Measurements from ENCODE around the gene AP3S2. TPM values are rescaled to one million over a fixed set of nuclear protein-coding genes. Genes with fewer than 3 reads are reported as not detected.

AP3S2 gene
- polyA plus RNA-seq, 1 donor (not counting 4 experiments of a cell fraction or from before 2014, with no cell fraction given): 34.6 TPM

- no peaks in the 10 kb centered on the region for H3K27me3 ChIP-seq (ENCODE audit: control insufficient read depth, extremely low read depth, insufficient read depth, low read length)
- no peaks in the 10 kb centered on the region for H3K9me1 ChIP-seq (ENCODE audit: control insufficient read depth, extremely low read depth, insufficient read depth, low read length)
- H2AFZ ChIP-seq (ENCODE audit: control insufficient read depth, low read length): no peak overlapping the region
- dilution Hi-C loops (cut with MboI; ENCODE audit: extremely low pct_ligation_motif_present, low sequenced_read_pairs): loop anchor here (25.0 kb wide), 1 partner anchor 90 kb away; the partner anchor contains the start of gene MESP1
- H3K4me2 ChIP-seq (ENCODE audit: control insufficient read depth, extremely low read depth, insufficient read depth, low read depth, low read length): no peak overlapping the region
- H4K20me1 ChIP-seq (ENCODE audit: control insufficient read depth, extremely low read depth, insufficient read depth, low read length): no peaks in the 10 kb centered on the region
- H3K9ac ChIP-seq (ENCODE audit: control insufficient read depth, extremely low read depth, insufficient read depth, low read length): no peak overlapping the region
- TF ChIP-seq EZH2 (IDR thresholded peaks at IDR 0.05; ENCODE audit: low read length): no peak
- TF ChIP-seq CTCF (optimal IDR thresholded peaks at IDR 0.05 in 1 of 3, IDR thresholded peaks at IDR 0.05 in 1 of 3, conservative IDR thresholded peaks at IDR 0.05 in 1 of 3; ENCODE audit: extremely low read depth in 1 of 3, insufficient read depth in 2 of 3, low read length in 3 of 3): no peak
- DNase-seq (ENCODE audit: low read depth, low spot score): no peak
- no peak overlapping the region for H3K27ac ChIP-seq (ENCODE audit: control insufficient read depth, insufficient read depth, low read length)
- no peak for FAIRE-seq
- H3K79me2 ChIP-seq (ENCODE audit: control insufficient read depth, insufficient read depth, low read length): no peaks in the 10 kb centered on the region
- no peaks in the 10 kb centered on the region for H3K9me3 ChIP-seq (ENCODE audit: control insufficient read depth, low read depth, low read length)
- H3K36me3 ChIP-seq (ENCODE audit: control insufficient read depth in 2 of 2, extremely low read depth in 1 of 2, insufficient read depth in 2 of 2, low read length in 2 of 2): peaks cover 3% of the 10 kb centered on the region in 2 experiments
- H3K4me3 ChIP-seq (ENCODE audit: control insufficient read depth in 2 of 3, extremely low read depth in 1 of 3, insufficient read depth in 2 of 3, low read depth in 1 of 3, low read length in 3 of 3): no peak overlapping the region
- H3K4me1 ChIP-seq (ENCODE audit: control insufficient read depth, extremely low read depth, insufficient read depth, low read length): peaks cover 35% of the 10 kb centered on the region
Observed at GRCh38 chr15:89852342-89852995, 41.3 kb downstream of the AP3S2 start.

- no peak for FAIRE-seq
- H3K4me2 ChIP-seq (ENCODE audit: control insufficient read depth, extremely low read depth, insufficient read depth, low read depth, low read length): no peak overlapping the region
Observed at GRCh38 chr15:89851673-89852341, 42.0 kb downstream of the AP3S2 start.

More at GRCh38 chr15:89851673-89852341, 42.0 kb downstream of the AP3S2 start:
- Histone ChIP-seq H3K4me1 (ENCODE audit: control insufficient read depth, extremely low read depth, insufficient read depth, low read length) (peaks cover 42% of the 10 kb centered on the region), H3K4me3 (ENCODE audit: control insufficient read depth in 2 of 3, extremely low read depth in 1 of 3, insufficient read depth in 2 of 3, low read depth in 1 of 3, low read length in 3 of 3) (no peak overlapping the region), H3K9me3 (ENCODE audit: control insufficient read depth, low read depth, low read length) (no peaks in the 10 kb centered on the region), H3K79me2 (ENCODE audit: control insufficient read depth, insufficient read depth, low read length) (no peaks in the 10 kb centered on the region), H3K9ac (ENCODE audit: control insufficient read depth, extremely low read depth, insufficient read depth, low read length) (no peak overlapping the region), H3K36me3 (ENCODE audit: control insufficient read depth in 2 of 2, extremely low read depth in 1 of 2, insufficient read depth in 2 of 2, low read length in 2 of 2) (peaks cover 3% of the 10 kb centered on the region in 2 experiments), H3K9me1 (ENCODE audit: control insufficient read depth, extremely low read depth, insufficient read depth, low read length) (no peaks in the 10 kb centered on the region), H3K27me3 (ENCODE audit: control insufficient read depth, extremely low read depth, insufficient read depth, low read length) (no peaks in the 10 kb centered on the region), H3K27ac (ENCODE audit: control insufficient read depth, insufficient read depth, low read length) (peak overlapping the region; percentile 3), H4K20me1 (ENCODE audit: control insufficient read depth, extremely low read depth, insufficient read depth, low read length) (no peaks in the 10 kb centered on the region), H2AFZ (ENCODE audit: control insufficient read depth, low read length) (no peak overlapping the region)
- dilution Hi-C loops (cut with MboI; ENCODE audit: extremely low pct_ligation_motif_present, low sequenced_read_pairs): loop anchor here (25.0 kb wide), 1 partner anchor 90 kb away; the partner anchor contains the start of gene MESP1
- TF ChIP-seq CTCF (optimal IDR thresholded peaks at IDR 0.05 in 1 of 3, IDR thresholded peaks at IDR 0.05 in 1 of 3, conservative IDR thresholded peaks at IDR 0.05 in 1 of 3; ENCODE audit: extremely low read depth in 1 of 3, insufficient read depth in 2 of 3, low read length in 3 of 3): no peak
- no peak for TF ChIP-seq EZH2 (IDR thresholded peaks at IDR 0.05; ENCODE audit: low read length)
- no peak for DNase-seq (ENCODE audit: low read depth, low spot score)
